G401.6 (cell line): ENCODE results near the gene RNASE11.
"Not testable (repeated sequence)": the region's sequence is repeated elsewhere in the genome, so short reads cannot be mapped to it uniquely, and the experiment has no call there.

ENCODE experiments used
- FAIRE-seq: peaks from 2 replicates; lab custom pipeline; 2012; peaks lifted over from hg19 to GRCh38; lab: Jason Lieb, UNC

RNASE11 gene

GRCh38 chr14:20580242-20580641 is 7.6 kb downstream of the RNASE11 start:
- FAIRE-seq: no peak

GRCh38 chr14:20578784-20579502 is 8.9 kb downstream of the RNASE11 start:
- no peak for FAIRE-seq

GRCh38 chr14:20578325-20578724 is 9.5 kb downstream of the RNASE11 start:
- no peak for FAIRE-seq

- FAIRE-seq: not testable (repeated sequence)
These were observed 15.3 kb downstream of the RNASE11 start for GRCh38 chr14:20572382-20572990.

GRCh38 chr14:20570720-20571119 is 17.1 kb downstream of the RNASE11 start:
- not testable (repeated sequence) for FAIRE-seq

GRCh38 chr14:20569865-20570264 is 17.9 kb downstream of the RNASE11 start:
- FAIRE-seq: not testable (repeated sequence)

GRCh38 chr14:20569066-20569465 is 18.7 kb downstream of the RNASE11 start:
- no peak for FAIRE-seq

- no peak for FAIRE-seq
These were observed 19.4 kb downstream of the RNASE11 start for GRCh38 chr14:20568393-20568792.

GRCh38 chr14:20567199-20567598 is 20.6 kb downstream of the RNASE11 start:
- FAIRE-seq: not testable (repeated sequence)

GRCh38 chr14:20564501-20564997 is 23.3 kb downstream of the RNASE11 start:
- no peak for FAIRE-seq

GRCh38 chr14:20563971-20564370 is 23.8 kb downstream of the RNASE11 start:
- FAIRE-seq: no peak

GRCh38 chr14:20560961-20561360 is 26.8 kb downstream of the RNASE11 start, which contains the start of gene RNASE9:
TSS of gene RNASE9 (minus strand) at chr14:20561047.
- FAIRE-seq: no peak

GRCh38 chr14:20559461-20559904 is 28.3 kb downstream of the RNASE11 start:
- no peak for FAIRE-seq

GRCh38 chr14:20557212-20557542 is 30.6 kb downstream of the RNASE11 start:
- no peak for FAIRE-seq

GRCh38 chr14:20556500-20557211 is 31.1 kb downstream of the RNASE11 start:
- FAIRE-seq: no peak

- no peak for FAIRE-seq
These were observed 32.0 kb downstream of the RNASE11 start for GRCh38 chr14:20555845-20556244.

GRCh38 chr14:20553024-20553423 is 34.8 kb downstream of the RNASE11 start:
- no peak for FAIRE-seq

- FAIRE-seq: no peak
These were observed 36.2 kb downstream of the RNASE11 start for GRCh38 chr14:20551606-20552005.

GRCh38 chr14:20550926-20551325 is 36.9 kb downstream of the RNASE11 start:
- no peak for FAIRE-seq

- FAIRE-seq: no peak
These were observed 39.2 kb downstream of the RNASE11 start for GRCh38 chr14:20548414-20549158.

GRCh38 chr14:20546877-20547276 is 40.9 kb downstream of the RNASE11 start:
- FAIRE-seq: no peak

- FAIRE-seq: no peak
These were observed 47.9 kb downstream of the RNASE11 start for GRCh38 chr14:20539906-20540305.
